Prostate gland (tissue), 2 donors: Measurements from ENCODE around the gene CFAP45.

Source experiments
- POLR2A ChIP-seq: fragments of 450-650 bp; IDR thresholded peaks from one replicate; pipeline ENCODE4 v1.6.1; 2016; ENCODE audit warnings: antibody characterized with exemption, mild to moderate bottlenecking
- POLR2AphosphoS5 ChIP-seq: sonication (generic); formaldehyde crosslinking; IDR thresholded peaks from one replicate; pipeline ENCODE4 v1.6.1; 2017; ENCODE audit warnings: antibody characterized with exemption
- TF ChIP-seq, protein P1 (sequence below), 4 experiments: fragments of 200-600 bp in 2 of 4; fragments of 450-650 bp in 2 of 4; sonication (generic) in 2 of 4; IDR thresholded peaks; 1 replicate in 3 of 4; 2 replicates in 1 of 4; pipeline ENCODE4 v1.5.1; 2016 to 2019; ENCODE audit warnings: antibody characterized with exemption in 4 of 4, mild to moderate bottlenecking in 2 of 4, moderate library complexity in 2 of 4

DNA sequence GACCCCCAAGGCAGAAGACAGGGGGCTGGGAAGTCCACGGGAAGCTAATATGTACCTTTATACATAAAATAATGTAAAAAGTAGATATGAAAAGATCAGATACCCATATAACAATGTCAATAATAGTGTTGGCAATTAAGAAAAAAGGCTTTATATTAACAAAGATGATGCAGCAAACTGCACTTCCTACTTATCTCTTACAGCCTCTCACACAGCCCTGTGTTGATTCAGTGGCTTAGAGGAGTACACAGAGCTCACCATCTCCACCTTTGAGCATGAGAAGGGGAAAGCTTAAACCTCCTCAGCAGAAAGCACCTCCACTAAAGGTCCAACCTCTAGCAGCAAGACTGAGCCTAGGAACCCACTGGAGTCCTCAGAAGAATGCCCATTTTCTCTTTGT is 30.4 kb downstream of the CFAP45 start:
- TF ChIP-seq, protein P1, sequence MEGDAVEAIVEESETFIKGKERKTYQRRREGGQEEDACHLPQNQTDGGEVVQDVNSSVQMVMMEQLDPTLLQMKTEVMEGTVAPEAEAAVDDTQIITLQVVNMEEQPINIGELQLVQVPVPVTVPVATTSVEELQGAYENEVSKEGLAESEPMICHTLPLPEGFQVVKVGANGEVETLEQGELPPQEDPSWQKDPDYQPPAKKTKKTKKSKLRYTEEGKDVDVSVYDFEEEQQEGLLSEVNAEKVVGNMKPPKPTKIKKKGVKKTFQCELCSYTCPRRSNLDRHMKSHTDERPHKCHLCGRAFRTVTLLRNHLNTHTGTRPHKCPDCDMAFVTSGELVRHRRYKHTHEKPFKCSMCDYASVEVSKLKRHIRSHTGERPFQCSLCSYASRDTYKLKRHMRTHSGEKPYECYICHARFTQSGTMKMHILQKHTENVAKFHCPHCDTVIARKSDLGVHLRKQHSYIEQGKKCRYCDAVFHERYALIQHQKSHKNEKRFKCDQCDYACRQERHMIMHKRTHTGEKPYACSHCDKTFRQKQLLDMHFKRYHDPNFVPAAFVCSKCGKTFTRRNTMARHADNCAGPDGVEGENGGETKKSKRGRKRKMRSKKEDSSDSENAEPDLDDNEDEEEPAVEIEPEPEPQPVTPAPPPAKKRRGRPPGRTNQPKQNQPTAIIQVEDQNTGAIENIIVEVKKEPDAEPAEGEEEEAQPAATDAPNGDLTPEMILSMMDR (IDR thresholded peaks at IDR 0.05): no peak
- TF ChIP-seq POLR2AphosphoS5 (no peak), POLR2A (no peak)
